HG02852 (cell line): ENCODE data around the gene SLC16A1.
"Not testable (repeated sequence)": the region's sequence is repeated elsewhere in the genome, so short reads cannot be mapped to it uniquely, and the experiment has no call there.

Source experiments
- ATAC-seq: cut with Tn5 transposase; IDR thresholded peaks from one replicate; pipeline ENCODE4 v1.9.1; 2021; ENCODE audit warnings: mild to moderate bottlenecking, moderate library complexity; ENCODE audit not compliant: unreplicated experiment

The SLC16A1 gene

DNA sequence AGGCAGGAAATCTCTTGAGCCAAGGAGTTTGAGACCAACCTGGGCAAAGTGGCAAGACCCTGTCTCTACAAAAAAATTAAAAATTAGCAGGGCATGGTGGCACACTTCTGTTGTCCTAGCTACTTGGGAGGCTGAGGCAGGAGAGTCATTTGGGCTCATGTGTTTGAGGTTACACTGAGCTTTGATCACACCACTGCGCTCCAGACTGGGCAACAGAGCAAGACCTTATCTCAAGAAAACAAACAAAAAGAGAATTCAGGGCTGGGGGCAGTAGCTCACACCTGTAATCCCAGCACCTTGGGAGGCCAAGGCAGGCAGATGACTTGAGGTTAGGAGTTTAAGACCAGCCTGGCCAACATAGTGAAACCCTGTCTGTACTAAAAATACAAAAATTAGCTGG is 17.8 kb upstream of the SLC16A1 start:
- ATAC-seq = no peak

DNA sequence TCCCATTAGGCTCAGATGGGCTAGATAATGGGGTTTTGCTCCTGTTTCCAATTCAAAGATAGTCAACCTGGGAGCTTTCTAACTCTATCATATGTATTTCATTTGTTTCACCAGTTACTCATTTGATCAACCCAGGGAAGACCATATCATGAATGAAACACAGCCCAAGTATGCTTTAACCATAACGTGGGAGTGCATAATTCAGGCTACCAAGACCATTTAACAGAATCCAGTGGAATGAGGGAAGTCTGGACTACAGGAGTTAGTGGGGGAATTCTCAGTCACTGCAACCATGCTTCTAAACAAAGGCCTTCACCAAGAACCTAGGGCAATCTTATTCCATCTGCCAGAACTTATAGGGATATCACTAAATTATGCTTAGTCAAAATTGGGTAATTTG is 15.0 kb upstream of the SLC16A1 start:
- no peak for ATAC-seq

- no peak for ATAC-seq
Observed at GRCh38 chr1:112964347-112964746, 8.4 kb upstream of the SLC16A1 start.

GRCh38 chr1:112961072-112961471 is 5.1 kb upstream of the SLC16A1 start:
- no peak for ATAC-seq

- no peak for ATAC-seq
Observed at GRCh38 chr1:112960384-112960783, 4.4 kb upstream of the SLC16A1 start.

DNA sequence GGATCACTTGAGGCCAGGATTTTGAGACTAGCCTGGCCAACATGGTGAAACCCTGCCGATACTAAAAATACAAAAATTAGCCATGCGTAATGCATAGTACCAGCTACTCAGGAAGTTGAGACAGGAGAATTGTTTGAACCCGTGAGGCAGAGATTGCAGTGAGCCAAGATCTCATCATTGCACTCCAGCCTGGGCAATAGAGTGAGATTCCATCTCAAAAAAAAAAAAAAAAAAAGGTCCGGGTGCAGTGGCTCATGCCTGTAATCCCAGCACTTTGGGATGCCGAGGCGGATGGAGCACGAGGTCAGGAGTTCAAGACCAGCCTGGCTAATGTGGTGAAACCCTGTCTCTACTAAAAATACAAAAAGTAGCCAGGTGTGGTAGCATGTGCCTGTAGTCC is 2.2 kb upstream of the SLC16A1 start:
- ATAC-seq = not testable (repeated sequence)

- peak; percentile 48 for ATAC-seq
Observed at GRCh38 chr1:112957133-112957812, 1.3 kb upstream of the SLC16A1 start.

GRCh38 chr1:112956544-112957132 is 642 bp upstream of the SLC16A1 start:
- ATAC-seq = peak; percentile 5

- ATAC-seq = peak; percentile 17
Observed at GRCh38 chr1:112954945-112955772, 837 bp downstream of the SLC16A1 start.

- ATAC-seq = no peak
Observed at GRCh38 chr1:112954017-112954650, 1.9 kb downstream of the SLC16A1 start.

GRCh38 chr1:112950426-112950825 is 5.6 kb downstream of the SLC16A1 start:
- no peak for ATAC-seq

DNA sequence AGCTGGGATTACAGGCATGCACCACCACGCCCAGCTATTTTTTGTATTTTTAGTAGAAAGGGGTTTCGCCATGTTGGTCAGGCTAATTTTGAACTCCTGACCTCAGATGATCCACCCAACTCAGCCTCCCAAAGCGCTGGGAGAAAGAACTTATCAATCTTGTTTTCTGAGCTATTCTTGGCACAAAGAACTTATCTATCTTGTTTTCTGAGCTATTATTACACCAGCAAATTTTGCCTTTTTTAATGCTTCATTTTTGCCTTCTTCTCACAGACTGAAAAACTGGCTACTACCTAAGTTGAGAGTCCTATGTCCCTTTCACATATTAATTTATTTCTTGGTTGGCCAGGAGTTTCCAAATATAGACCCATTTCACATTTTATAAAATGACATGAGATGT is 9.3 kb downstream of the SLC16A1 start:
- no peak for ATAC-seq

DNA sequence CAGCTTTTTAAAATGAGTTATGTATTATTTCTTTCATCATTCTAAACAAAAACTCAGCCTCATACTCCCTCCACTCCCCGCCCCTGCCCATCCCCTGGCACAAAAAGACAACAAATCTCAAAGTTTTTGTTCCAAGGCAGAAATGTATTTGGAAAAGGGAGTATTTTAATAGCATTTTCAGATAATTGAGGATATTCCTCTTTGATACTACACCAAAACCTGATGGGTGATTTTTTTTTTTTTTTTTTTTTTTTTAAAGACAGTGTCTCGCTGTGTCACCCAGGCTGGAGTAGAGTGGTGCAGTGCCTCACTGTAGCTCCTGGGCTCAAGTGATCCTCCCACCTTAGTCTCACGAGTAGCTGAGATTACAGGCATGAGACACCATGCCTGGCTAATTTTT is 16.2 kb downstream of the SLC16A1 start:
- no peak for ATAC-seq

- ATAC-seq = no peak
Observed at GRCh38 chr1:112938210-112938609, 17.8 kb downstream of the SLC16A1 start.

DNA sequence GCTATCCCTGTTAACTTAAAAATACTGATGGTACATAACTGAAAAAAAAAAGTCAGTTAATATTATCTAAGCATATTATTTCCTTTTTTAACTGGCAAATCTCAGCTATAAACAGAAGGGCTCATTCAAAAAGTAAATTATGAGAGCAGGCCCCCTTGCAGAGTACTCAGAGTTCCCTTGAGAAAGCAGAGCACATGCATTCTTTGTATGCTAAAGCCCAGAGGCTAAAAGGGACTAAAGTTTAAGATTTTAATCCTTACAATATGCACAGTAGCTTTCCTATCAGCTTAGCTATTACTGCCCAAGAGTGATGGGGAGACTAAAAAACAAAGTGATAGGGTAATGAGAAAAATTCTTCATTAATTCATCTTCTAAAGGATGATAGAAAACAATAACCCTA is 18.5 kb downstream of the SLC16A1 start:
- no peak for ATAC-seq

DNA sequence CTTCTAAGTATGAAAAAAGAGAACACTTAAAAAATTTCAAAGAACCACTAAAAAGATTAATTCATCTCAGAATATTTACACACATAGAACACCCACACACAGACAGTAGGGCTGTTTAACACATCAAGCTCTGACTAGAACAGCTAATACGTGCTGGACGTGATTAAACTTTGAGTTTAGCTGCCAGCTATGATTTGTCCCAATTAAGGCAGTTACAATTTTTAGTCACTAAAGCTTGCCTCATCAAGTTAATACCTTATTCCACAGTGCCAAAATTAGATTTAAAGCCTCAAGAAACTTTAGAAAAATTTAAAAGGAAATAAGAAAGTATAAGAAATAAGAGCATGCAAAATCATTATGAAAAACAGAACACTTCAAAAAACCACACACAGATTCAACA is 18.9 kb downstream of the SLC16A1 start:
- no peak for ATAC-seq

DNA sequence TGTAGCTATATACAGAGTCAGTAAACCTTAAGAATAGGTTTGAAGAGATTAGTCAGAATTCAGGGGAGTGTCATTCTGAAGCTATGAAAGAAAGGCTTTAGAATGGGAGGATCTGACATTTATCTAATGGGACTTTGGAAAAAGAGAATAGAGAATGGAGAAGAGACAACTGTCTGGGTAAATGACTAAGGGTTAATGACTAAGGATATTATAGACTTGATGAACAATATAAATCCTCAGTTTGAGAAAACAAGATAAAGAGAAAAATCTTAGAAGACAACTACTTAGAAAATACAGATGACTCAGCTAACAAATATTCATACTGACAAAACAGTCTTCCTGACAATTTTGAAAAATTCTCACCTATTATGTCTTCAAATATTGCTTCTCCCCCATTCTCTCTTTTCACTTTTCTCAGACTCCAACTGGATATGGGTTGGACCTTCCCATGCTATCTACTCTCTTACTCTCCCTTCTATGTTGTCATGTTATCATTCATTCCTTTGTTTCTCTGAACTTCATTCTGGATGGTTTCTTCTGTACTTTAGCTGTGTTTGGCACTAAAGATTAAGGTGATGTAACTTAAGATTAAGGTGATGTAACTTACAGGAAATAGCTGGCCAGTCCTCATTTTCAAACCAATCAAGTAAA is 20.4 kb downstream of the SLC16A1 start:
- ATAC-seq = no peak

DNA sequence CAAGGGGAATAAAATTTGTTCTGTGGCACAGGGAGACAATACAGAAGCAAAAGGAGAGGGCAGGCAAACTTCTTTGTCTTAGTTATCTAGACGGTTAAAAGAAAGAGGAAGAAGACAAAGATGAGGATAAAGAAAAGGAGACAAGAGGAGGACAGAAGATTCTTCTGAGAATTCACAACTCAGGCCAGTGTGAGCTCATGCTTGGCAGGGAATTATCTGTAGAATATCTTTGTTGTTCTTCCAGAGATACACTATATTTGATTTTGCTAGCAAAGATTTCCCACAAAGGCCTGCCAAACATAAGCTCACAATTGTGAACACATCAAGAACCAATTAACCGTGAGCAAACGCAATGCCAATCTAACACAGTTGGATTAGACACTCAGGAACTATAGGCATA is 21.4 kb downstream of the SLC16A1 start:
- ATAC-seq = no peak

DNA sequence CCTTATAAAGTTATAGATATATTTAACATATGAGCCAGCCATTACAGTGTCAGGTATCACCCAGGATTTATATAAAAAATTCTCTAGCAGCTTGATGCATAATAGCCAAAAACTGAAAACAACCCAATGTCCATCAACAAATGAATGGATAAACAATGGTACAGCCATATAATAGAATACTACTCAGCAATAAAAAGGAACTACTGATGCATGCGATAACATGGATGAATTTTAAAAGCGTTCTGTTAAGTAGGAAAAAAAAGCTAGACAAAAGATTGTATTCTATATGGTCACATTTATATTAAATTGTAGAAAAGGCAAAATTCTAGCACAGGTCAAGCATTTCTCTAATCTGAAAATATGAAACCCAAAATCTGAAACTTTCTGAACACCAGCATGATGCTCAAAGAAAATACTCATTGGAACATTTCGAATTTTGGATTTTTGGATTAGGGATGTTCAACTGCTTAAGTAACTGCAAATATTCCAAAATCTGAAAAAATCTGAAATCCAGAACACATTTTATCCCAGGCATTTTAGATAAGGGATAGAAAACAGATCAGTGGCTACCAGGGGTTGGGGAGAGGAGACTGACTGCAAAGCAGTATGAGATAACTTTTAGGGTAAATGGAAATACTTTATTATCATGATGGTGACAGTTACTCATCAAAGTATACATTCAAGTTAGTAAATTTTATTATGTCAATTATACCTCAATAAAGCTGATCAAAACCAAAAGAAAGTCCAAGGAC is 22.0 kb downstream of the SLC16A1 start:
- no peak for ATAC-seq

GRCh38 chr1:112929979-112930378 is 26.0 kb downstream of the SLC16A1 start:
- ATAC-seq = no peak
